Neuronal stem cell (in vitro differentiated cells): ENCODE measurements around the gene NFASC.

Experiments used
- DNase-seq: peaks from one replicate; pipeline ENCODE4 v3.0.0-alpha.2; 2013; ENCODE audit warnings: low spot score
- H2AFZ ChIP-seq: one replicate; pipeline ENCODE4 v1.6.1; 2013; ENCODE audit warnings: mild to moderate bottlenecking, low read length, inconsistent platforms
- H2AK5ac ChIP-seq: 2 replicates; pipeline ENCODE4 v1.6.1; 2013; ENCODE audit warnings: low read depth, mild to moderate bottlenecking, inconsistent platforms, low read length, moderate library complexity, mixed read lengths
- H2BK120ac ChIP-seq: 2 replicates; pipeline ENCODE4 v1.6.1; 2013; ENCODE audit warnings: low read depth, mild to moderate bottlenecking, inconsistent platforms, low read length, moderate library complexity, mixed read lengths
- H2BK12ac ChIP-seq: one replicate; pipeline ENCODE4 v1.6.1; 2013; ENCODE audit warnings: low read length, inconsistent platforms
- H2BK15ac ChIP-seq: 2 replicates; pipeline ENCODE4 v1.6.1; 2013; ENCODE audit warnings: mild to moderate bottlenecking, low read length, inconsistent platforms, mixed read lengths
- H2BK5ac ChIP-seq: one replicate; pipeline ENCODE4 v1.6.1; 2013; ENCODE audit warnings: inconsistent platforms, mild to moderate bottlenecking, low read length, moderate library complexity
- H3K14ac ChIP-seq: one replicate; pipeline ENCODE4 v1.6.1; 2013; ENCODE audit warnings: low read length, inconsistent platforms
- H3K18ac ChIP-seq: 2 replicates; pipeline ENCODE4 v1.6.1; 2013; ENCODE audit warnings: low read length, inconsistent platforms
- H3K23ac ChIP-seq: 2 replicates; pipeline ENCODE4 v1.6.1; 2013; ENCODE audit warnings: low read depth, mild to moderate bottlenecking, mixed read lengths, low read length, inconsistent platforms; ENCODE audit not compliant: poor library complexity
- H3K27ac ChIP-seq: replicated peaks from 3 replicates; pipeline ENCODE4 v1.5.1; 2013; ENCODE audit warnings: low read length, inconsistent platforms
- H3K27me3 ChIP-seq, 3 experiments: 2 replicates each; pipeline ENCODE4 v1.6.1; 2013; ENCODE audit warnings: low read length in 3 of 3, mild to moderate bottlenecking in 2 of 3, inconsistent platforms in 1 of 3, low read depth in 1 of 3, mixed read lengths in 1 of 3, moderate library complexity in 1 of 3; ENCODE audit not compliant: control insufficient read depth in 3 of 3, insufficient read depth in 3 of 3
- H3K36me3 ChIP-seq, 2 donors: replicated peaks in 1 of 2; 2 replicates each; pipeline ENCODE4 v1.6.1; 2013; ENCODE audit warnings: low read length in 2 of 2; ENCODE audit not compliant: control insufficient read depth in 2 of 2, insufficient read depth in 2 of 2
- H3K4ac ChIP-seq: 2 replicates; pipeline ENCODE4 v1.6.1; 2013; ENCODE audit warnings: inconsistent platforms, mild to moderate bottlenecking, low read length, moderate library complexity
- H3K4me1 ChIP-seq, 2 donors: 1 replicate in 1 of 2; 2 replicates in 1 of 2; pipeline ENCODE4 v1.6.1; 2013; ENCODE audit warnings: low read length in 2 of 2, low read depth in 1 of 2; ENCODE audit not compliant: control insufficient read depth in 2 of 2, insufficient read depth in 1 of 2
- H3K4me2 ChIP-seq: one replicate; pipeline ENCODE4 v1.6.1; 2013; ENCODE audit warnings: mild to moderate bottlenecking, low read length, inconsistent platforms; ENCODE audit not compliant: insufficient read depth, poor library complexity, severe bottlenecking
- H3K4me3 ChIP-seq, 2 donors: 2 replicates each; pipeline ENCODE4 v1.5.1; 2013; ENCODE audit warnings: low read length in 2 of 2, mild to moderate bottlenecking in 2 of 2, inconsistent platforms in 1 of 2, moderate library complexity in 1 of 2
- H3K79me1 ChIP-seq: one replicate; pipeline ENCODE4 v1.6.1; 2013; ENCODE audit warnings: low read depth, mild to moderate bottlenecking, inconsistent platforms, low read length, moderate library complexity
- H3K9ac ChIP-seq: one replicate; pipeline ENCODE4 v1.6.1; 2013; ENCODE audit warnings: mild to moderate bottlenecking, low read depth, low read length, inconsistent platforms; ENCODE audit not compliant: poor library complexity
- H3K9me3 ChIP-seq, 2 donors: replicated peaks in 1 of 2; 2 replicates each; pipeline versions ENCODE3 to v1.6.1; 2013; ENCODE audit warnings: low read length in 2 of 2, mild to moderate bottlenecking in 2 of 2, inconsistent platforms in 1 of 2, low read depth in 1 of 2, mixed read lengths in 1 of 2, moderate library complexity in 1 of 2; ENCODE audit not compliant: control insufficient read depth in 2 of 2, insufficient read depth in 1 of 2
- H4K8ac ChIP-seq: one replicate; pipeline ENCODE4 v1.6.1; 2013; ENCODE audit warnings: low read depth, mild to moderate bottlenecking, inconsistent platforms, low read length, moderate library complexity
- H4K91ac ChIP-seq: one replicate; pipeline ENCODE4 v1.6.1; 2013; ENCODE audit warnings: low read length, low read depth, mild to moderate bottlenecking, inconsistent platforms; ENCODE audit not compliant: poor library complexity
- WGBS, 2 donors: extraction: QIAGEN DNeasy Blood & Tissue Kit; methylation state at CpG; one replicate each; pipeline ENCODE4 v1.1.7; 2013; ENCODE audit warnings: missing lambda C conversion rate in 2 of 2, mixed read lengths in 1 of 2; ENCODE audit not compliant: insufficient read length in 2 of 2, insufficient replicate concordance in 1 of 2; ENCODE audit errors: extremely low coverage in 2 of 2; 5-methylcytosine and 5-hydroxymethylcytosine counted together

NFASC gene

GRCh38 chr1:205003358-205004131 lies 132.9 kb downstream of the NFASC start:
- no peak overlapping the region for H2BK5ac ChIP-seq
- no peak for DNase-seq
- no peak overlapping the region for H4K91ac ChIP-seq
- no peak overlapping the region for H3K4ac ChIP-seq
- H3K18ac ChIP-seq, result peak overlapping the region; percentile 73
- peak overlapping the region; percentile 21 for H3K23ac ChIP-seq
- no peak overlapping the region for H3K14ac ChIP-seq
- no peak overlapping the region for H2BK120ac ChIP-seq
- H3K4me2 ChIP-seq, result no peak overlapping the region
- no peak overlapping the region for H4K8ac ChIP-seq
- no peak overlapping the region for H2BK15ac ChIP-seq
- no peak overlapping the region for H3K27ac ChIP-seq
- WGBS, 2 donors, result no CpG with 5 or more reads among the region's 10 CpGs
- no peaks in the 10 kb centered on the region for H3K79me1 ChIP-seq
- peaks cover 0 to 63% (median 3%) of the 10 kb centered on the region in 3 experiments for H3K27me3 ChIP-seq
- peak overlapping the region; percentile 16 for H2AK5ac ChIP-seq
- no peak overlapping the region for H3K9ac ChIP-seq
- H3K4me3 ChIP-seq, result no peak overlapping the region
- H2BK12ac ChIP-seq, result no peak overlapping the region
- no peaks in the 10 kb centered on the region for H3K9me3 ChIP-seq
- no peaks in the 10 kb centered on the region for H3K36me3 ChIP-seq
- H3K4me1 ChIP-seq, result peaks cover 0 to 17% of the 10 kb centered on the region in 2 donors
- H2AFZ ChIP-seq, result no peak overlapping the region

- H3K27ac ChIP-seq, result no peak overlapping the region
- H3K14ac ChIP-seq, result no peak overlapping the region
- WGBS, 2 donors, result no CpG with 5 or more reads among the region's 3 CpGs
- DNase-seq, result no peak
- H3K4me1 ChIP-seq, result peaks cover 0 to 18% of the 10 kb centered on the region in 2 donors
- no peak overlapping the region for H3K18ac ChIP-seq
- no peak overlapping the region for H2BK120ac ChIP-seq
- no peaks in the 10 kb centered on the region for H3K9me3 ChIP-seq
- peaks cover 0 to 68% (median 3%) of the 10 kb centered on the region in 3 experiments for H3K27me3 ChIP-seq
- no peak overlapping the region for H3K23ac ChIP-seq
- H2AK5ac ChIP-seq, result no peak overlapping the region
- no peak overlapping the region for H3K9ac ChIP-seq
- H3K36me3 ChIP-seq, result no peaks in the 10 kb centered on the region
- no peak overlapping the region for H3K4me3 ChIP-seq
- no peak overlapping the region for H3K4me2 ChIP-seq
- H3K79me1 ChIP-seq, result no peaks in the 10 kb centered on the region
- no peak overlapping the region for H2BK12ac ChIP-seq
- H4K8ac ChIP-seq, result no peak overlapping the region
- H2BK5ac ChIP-seq, result no peak overlapping the region
- no peak overlapping the region for H2AFZ ChIP-seq
- no peak overlapping the region for H3K4ac ChIP-seq
- no peak overlapping the region for H4K91ac ChIP-seq
- no peak overlapping the region for H2BK15ac ChIP-seq
Observed at GRCh38 chr1:205004351-205004750, 133.7 kb downstream of the NFASC start.

GRCh38 chr1:205008896-205009295 lies 138.2 kb downstream of the NFASC start:
- H3K4me3 ChIP-seq, result no peak overlapping the region
- no peak overlapping the region for H4K91ac ChIP-seq
- no peak overlapping the region for H3K4me2 ChIP-seq
- H2BK120ac ChIP-seq, result no peak overlapping the region
- peaks cover 0 to 49% (median 0%) of the 10 kb centered on the region in 3 experiments for H3K27me3 ChIP-seq
- H2AFZ ChIP-seq, result no peak overlapping the region
- H3K4me1 ChIP-seq, result peaks cover 6 to 17% of the 10 kb centered on the region in 2 donors
- H3K23ac ChIP-seq, result no peak overlapping the region
- no peak for DNase-seq
- no peak overlapping the region for H3K14ac ChIP-seq
- no peaks in the 10 kb centered on the region for H3K79me1 ChIP-seq
- H3K9ac ChIP-seq, result no peak overlapping the region
- no CpG with 5 or more reads among the region's 8 CpGs for WGBS, 2 donors
- no peak overlapping the region for H2BK12ac ChIP-seq
- H2BK15ac ChIP-seq, result no peak overlapping the region
- no peaks in the 10 kb centered on the region for H3K9me3 ChIP-seq
- H3K4ac ChIP-seq, result no peak overlapping the region
- no peak overlapping the region for H2AK5ac ChIP-seq
- no peak overlapping the region for H2BK5ac ChIP-seq
- no peak overlapping the region for H3K27ac ChIP-seq
- H3K18ac ChIP-seq, result peak overlapping the region; percentile 24
- no peak overlapping the region for H4K8ac ChIP-seq
- H3K36me3 ChIP-seq, result no peaks in the 10 kb centered on the region

GRCh38 chr1:205009670-205010069 lies 139.0 kb downstream of the NFASC start:
- no peak overlapping the region for H3K23ac ChIP-seq
- no peak overlapping the region for H4K91ac ChIP-seq
- no CpG with 5 or more reads among the region's 12 CpGs for WGBS, 2 donors
- no peaks in the 10 kb centered on the region for H3K36me3 ChIP-seq
- peaks cover 13 to 24% of the 10 kb centered on the region in 2 donors for H3K4me1 ChIP-seq
- no peaks in the 10 kb centered on the region for H3K79me1 ChIP-seq
- H4K8ac ChIP-seq, result no peak overlapping the region
- no peak overlapping the region for H3K14ac ChIP-seq
- H2AFZ ChIP-seq, result no peak overlapping the region
- H2BK12ac ChIP-seq, result no peak overlapping the region
- H3K4ac ChIP-seq, result no peak overlapping the region
- peak overlapping the region in 1 of 2 donors; percentile 16 for H3K4me3 ChIP-seq
- peak overlapping the region; percentile 24 for H2AK5ac ChIP-seq
- peaks cover 0 to 45% (median 0%) of the 10 kb centered on the region in 3 experiments for H3K27me3 ChIP-seq
- H2BK15ac ChIP-seq, result peak overlapping the region; percentile 60
- no peak overlapping the region for H2BK120ac ChIP-seq
- H3K4me2 ChIP-seq, result no peak overlapping the region
- peak overlapping the region; percentile 17 for H3K9ac ChIP-seq
- no peak overlapping the region for H3K27ac ChIP-seq
- H2BK5ac ChIP-seq, result no peak overlapping the region
- peak overlapping the region; percentile 31 for H3K18ac ChIP-seq
- DNase-seq, result no peak
- H3K9me3 ChIP-seq, result no peaks in the 10 kb centered on the region
